ENCODE measurements around the gene SMPD1.

SMPD1 gene

DNA sequence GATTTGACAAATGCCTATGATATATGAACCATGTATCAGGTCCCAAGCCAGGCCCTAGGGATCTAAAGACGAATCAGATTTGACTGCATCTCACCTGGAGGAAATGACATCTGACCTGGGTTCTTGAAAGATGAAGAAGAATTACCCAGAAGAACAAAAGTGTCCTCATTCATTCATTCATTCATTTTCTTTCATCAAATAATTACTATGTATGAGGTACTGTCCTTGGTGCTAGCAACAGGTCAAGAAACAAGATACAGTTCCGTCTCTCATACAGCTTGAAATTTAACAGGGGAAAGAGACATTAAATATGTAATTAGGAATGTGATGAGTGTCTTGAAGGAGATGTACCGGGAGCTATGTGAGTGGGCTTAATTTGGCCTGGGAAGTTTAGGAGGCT is 30.4 kb downstream of the SMPD1 start:
- TF ChIP-seq CTCF (conservative IDR thresholded peaks at IDR 0.05; ENCODE audit: control insufficient read depth, insufficient read depth, low read depth, low read length): no peak
- DNase-seq (ENCODE audit: low read depth): no peak
- H3K4me3 ChIP-seq (ENCODE audit: control insufficient read depth, low read depth, low read length): no peak overlapping the region

DNA sequence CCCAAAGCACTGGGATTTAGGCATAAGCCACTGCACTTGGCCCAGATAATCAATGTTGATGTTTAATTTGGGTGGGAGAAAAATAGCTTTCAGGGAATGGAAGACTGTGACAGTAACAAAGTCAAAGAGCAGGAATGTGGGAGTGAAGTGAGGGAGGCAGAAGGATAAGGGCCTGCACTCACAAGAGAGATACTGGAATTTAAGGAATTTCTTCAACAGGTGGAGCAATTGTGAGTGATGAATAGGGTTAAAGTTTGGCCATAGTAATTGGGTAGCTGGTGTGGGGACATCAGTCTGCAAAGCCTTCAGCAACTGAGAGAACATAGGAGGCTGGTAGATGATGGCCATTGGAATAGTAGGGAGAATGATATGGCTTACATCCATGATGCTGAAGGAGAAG is 37.2 kb downstream of the SMPD1 start:
- H3K4me3 ChIP-seq (ENCODE audit: control insufficient read depth, low read depth, low read length): no peak overlapping the region
- DNase-seq (ENCODE audit: low read depth): no peak
- no peak for TF ChIP-seq CTCF (conservative IDR thresholded peaks at IDR 0.05; ENCODE audit: control insufficient read depth, insufficient read depth, low read depth, low read length)

DNA sequence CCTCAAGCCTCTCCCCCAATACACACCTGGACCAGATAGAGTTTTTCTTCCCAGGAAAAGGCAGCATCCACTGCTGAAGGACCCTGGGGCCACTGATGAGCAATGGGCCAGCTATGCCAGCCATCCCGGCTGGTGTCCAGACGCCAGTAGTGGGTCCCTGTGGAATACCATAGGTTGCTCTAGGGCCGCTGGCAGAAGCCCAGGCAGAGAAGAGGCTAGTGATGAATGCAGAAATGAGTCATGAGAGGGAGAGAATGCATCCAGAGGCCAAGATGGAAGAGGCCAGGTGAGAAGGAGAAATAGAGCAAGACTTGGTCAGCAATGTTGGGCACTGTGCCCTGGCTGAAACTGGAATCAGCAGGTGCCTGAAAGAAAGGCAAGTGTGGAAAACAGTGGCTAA is 41.6 kb downstream of the SMPD1 start:
- no peak for TF ChIP-seq CTCF (conservative IDR thresholded peaks at IDR 0.05; ENCODE audit: control insufficient read depth, insufficient read depth, low read depth, low read length)
- no peak overlapping the region for H3K4me3 ChIP-seq (ENCODE audit: control insufficient read depth, low read depth, low read length)
- DNase-seq (ENCODE audit: low read depth): peak; percentile 86

- DNase-seq (ENCODE audit: low read depth): no peak
- TF ChIP-seq CTCF (conservative IDR thresholded peaks at IDR 0.05; ENCODE audit: control insufficient read depth, insufficient read depth, low read depth, low read length): no peak
- H3K4me3 ChIP-seq (ENCODE audit: control insufficient read depth, low read depth, low read length): no peak overlapping the region
Observed at GRCh38 chr11:6433998-6434660, 43.9 kb downstream of the SMPD1 start.

DNA sequence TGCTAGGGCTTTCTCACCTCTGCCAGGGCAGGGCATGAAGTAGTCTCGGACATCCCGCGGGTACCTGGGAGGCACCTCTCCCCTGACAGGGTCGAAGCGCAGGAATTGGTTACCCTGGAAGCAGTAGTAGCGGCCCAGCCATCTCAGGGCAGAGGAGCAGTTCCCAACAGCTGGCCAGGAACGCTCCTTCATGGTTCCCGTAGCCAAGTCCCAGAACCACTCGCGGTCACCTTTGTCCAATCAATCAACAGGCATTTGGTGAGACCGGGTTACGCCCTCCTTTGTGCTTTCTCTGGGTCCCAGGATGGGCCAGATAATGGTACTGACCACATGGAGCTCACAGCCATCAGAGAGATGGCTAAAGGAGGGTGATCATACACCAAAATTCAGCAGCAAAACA is 47.1 kb downstream of the SMPD1 start:
- DNase-seq (ENCODE audit: low read depth): no peak
- no peak for TF ChIP-seq CTCF (conservative IDR thresholded peaks at IDR 0.05; ENCODE audit: control insufficient read depth, insufficient read depth, low read depth, low read length)
- no peak overlapping the region for H3K4me3 ChIP-seq (ENCODE audit: control insufficient read depth, low read depth, low read length)

DNA sequence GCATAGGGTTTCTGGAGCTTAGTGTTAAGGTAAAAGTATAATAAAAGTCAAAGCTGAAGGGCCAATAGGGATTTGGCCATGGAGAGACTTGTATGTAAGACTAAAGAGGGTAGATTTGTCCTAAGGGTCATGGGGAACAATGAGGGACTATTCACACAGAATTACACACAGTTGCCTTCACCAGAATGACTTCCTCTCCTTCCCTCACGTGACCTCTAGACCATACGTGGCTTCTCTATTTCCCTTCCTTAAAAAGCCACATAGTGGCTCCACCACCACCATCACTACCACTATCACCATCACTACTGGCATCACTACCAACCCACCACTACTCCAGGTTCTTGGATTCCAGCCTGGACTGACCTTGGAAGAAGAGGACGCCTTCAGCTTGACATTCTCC is 47.7 kb downstream of the SMPD1 start:
- H3K4me3 ChIP-seq (ENCODE audit: control insufficient read depth, low read depth, low read length): no peak overlapping the region
- DNase-seq (ENCODE audit: low read depth): no peak
- no peak for TF ChIP-seq CTCF (conservative IDR thresholded peaks at IDR 0.05; ENCODE audit: control insufficient read depth, insufficient read depth, low read depth, low read length)

Measured in fibroblast of mammary gland (primary cell).